ENCODE results near the gene VWA5B1. TPM values are rescaled to one million over a fixed set of nuclear protein-coding genes. Genes with fewer than 3 reads are reported as not detected.

Gene VWA5B1
- total RNA-seq, 2 donors from 2014 or later: 0.51 TPM; not detected in 1

- no peak overlapping the region for H3K4me3 ChIP-seq
- WGBS: 66% methylated on average over 15 of the region's 15 CpGs
- DNase-seq (ENCODE audit: low spot score): no peak
- H3K9me3 ChIP-seq: no peaks in the 10 kb centered on the region
- TF ChIP-seq, protein P1, sequence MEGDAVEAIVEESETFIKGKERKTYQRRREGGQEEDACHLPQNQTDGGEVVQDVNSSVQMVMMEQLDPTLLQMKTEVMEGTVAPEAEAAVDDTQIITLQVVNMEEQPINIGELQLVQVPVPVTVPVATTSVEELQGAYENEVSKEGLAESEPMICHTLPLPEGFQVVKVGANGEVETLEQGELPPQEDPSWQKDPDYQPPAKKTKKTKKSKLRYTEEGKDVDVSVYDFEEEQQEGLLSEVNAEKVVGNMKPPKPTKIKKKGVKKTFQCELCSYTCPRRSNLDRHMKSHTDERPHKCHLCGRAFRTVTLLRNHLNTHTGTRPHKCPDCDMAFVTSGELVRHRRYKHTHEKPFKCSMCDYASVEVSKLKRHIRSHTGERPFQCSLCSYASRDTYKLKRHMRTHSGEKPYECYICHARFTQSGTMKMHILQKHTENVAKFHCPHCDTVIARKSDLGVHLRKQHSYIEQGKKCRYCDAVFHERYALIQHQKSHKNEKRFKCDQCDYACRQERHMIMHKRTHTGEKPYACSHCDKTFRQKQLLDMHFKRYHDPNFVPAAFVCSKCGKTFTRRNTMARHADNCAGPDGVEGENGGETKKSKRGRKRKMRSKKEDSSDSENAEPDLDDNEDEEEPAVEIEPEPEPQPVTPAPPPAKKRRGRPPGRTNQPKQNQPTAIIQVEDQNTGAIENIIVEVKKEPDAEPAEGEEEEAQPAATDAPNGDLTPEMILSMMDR (IDR thresholded peaks at IDR 0.05): no peak
- TF ChIP-seq POLR2A (IDR thresholded peaks at IDR 0.05) (no peak), POLR2AphosphoS5 (IDR thresholded peaks at IDR 0.05) (no peak)
- peak overlapping the region in 1 of 2 donors; percentile 36 for H3K27ac ChIP-seq
- H3K4me1 ChIP-seq (replicated peaks): peaks cover 16% of the 10 kb centered on the region
- no peaks in the 10 kb centered on the region for H3K27me3 ChIP-seq (replicated peaks; ENCODE audit: insufficient read depth)
- no peaks in the 10 kb centered on the region for H3K36me3 ChIP-seq
- intact Hi-C loops (cut with DNase I): loop anchor here (5.0 to 10.0 kb wide), 2 partner anchors 123 to 145 kb away; no protein-coding TSS in a partner anchor
Observed at GRCh38 chr1:20359451-20360330, 69.0 kb downstream of the VWA5B1 start.

GRCh38 chr1:20361401-20361800 lies 70.7 kb downstream of the VWA5B1 start:
- H3K36me3 ChIP-seq: no peaks in the 10 kb centered on the region
- no peaks in the 10 kb centered on the region for H3K27me3 ChIP-seq (replicated peaks; ENCODE audit: insufficient read depth)
- H3K4me3 ChIP-seq: no peak overlapping the region
- WGBS: 76% methylated on average over 7 of the region's 7 CpGs
- H3K27ac ChIP-seq: no peak overlapping the region
- H3K9me3 ChIP-seq: no peaks in the 10 kb centered on the region
- no peak for DNase-seq (ENCODE audit: low spot score)
- H3K4me1 ChIP-seq (replicated peaks): peaks cover 15% of the 10 kb centered on the region
- intact Hi-C loops (cut with DNase I): loop anchor here (5.0 to 10.0 kb wide), 2 partner anchors 121 to 147 kb away; no protein-coding TSS in a partner anchor
- TF ChIP-seq, protein P1 (IDR thresholded peaks at IDR 0.05): no peak
- no peak for TF ChIP-seq POLR2A (IDR thresholded peaks at IDR 0.05)

DNA sequence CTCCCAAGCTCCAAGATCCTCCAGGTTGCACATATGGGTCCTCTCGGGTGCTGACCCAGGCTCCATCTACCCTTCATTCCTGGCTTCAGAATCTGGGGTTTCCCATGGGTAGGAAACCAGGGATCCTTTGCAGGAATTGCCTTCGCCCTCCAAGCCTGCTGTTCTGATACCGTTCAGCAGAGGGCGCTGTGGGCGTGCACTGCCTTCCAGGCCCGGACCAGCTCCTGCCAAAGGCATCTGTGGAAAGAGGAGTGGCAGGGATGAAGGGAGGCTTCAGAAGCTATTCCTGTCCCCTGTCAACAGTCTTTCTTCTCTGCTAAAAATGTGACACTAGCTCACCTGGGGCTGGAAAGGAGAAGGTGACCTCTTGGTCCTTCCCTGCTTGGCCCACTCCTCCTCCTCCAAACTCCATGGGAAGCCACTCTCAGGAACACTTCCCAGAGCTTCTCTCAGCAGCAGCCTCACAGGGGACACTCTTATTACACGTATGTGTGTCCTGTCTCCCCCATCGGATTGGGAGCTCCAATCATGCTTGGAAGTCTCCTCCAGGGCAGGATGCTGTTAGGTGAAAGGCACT lies 71.2 kb downstream of the VWA5B1 start:
- no peak for DNase-seq (ENCODE audit: low spot score)
- 15% methylated on average over 8 of the region's 8 CpGs for WGBS

GRCh38 chr1:20362856-20363255 lies 72.2 kb downstream of the VWA5B1 start:
- Histone ChIP-seq H3K9me3 (no peaks in the 10 kb centered on the region), H3K27me3 (replicated peaks; ENCODE audit: insufficient read depth) (no peaks in the 10 kb centered on the region), H3K4me3 (no peak overlapping the region), H3K4me1 (replicated peaks) (peaks cover 10% of the 10 kb centered on the region), H3K27ac (no peak overlapping the region), H3K36me3 (no peaks in the 10 kb centered on the region)
- DNase-seq (ENCODE audit: low spot score): no peak
- intact Hi-C loops (cut with DNase I): loop anchor here (5.0 to 10.0 kb wide), 2 partner anchors 119 to 148 kb away; no protein-coding TSS in a partner anchor
- 95% methylated on average over 2 of the region's 2 CpGs for WGBS
- TF ChIP-seq POLR2A (IDR thresholded peaks at IDR 0.05) (no peak), POLR2AphosphoS5 (IDR thresholded peaks at IDR 0.05) (no peak)
- TF ChIP-seq, protein P1 (IDR thresholded peaks at IDR 0.05): no peak

More for the DNA sequence above, 71.2 kb downstream of the VWA5B1 start:
- intact Hi-C loops (cut with DNase I): loop anchor here (5.0 to 10.0 kb wide), 2 partner anchors 120 to 147 kb away; no protein-coding TSS in a partner anchor
- H3K27me3 ChIP-seq (replicated peaks; ENCODE audit: insufficient read depth): no peaks in the 10 kb centered on the region
- no peak overlapping the region for H3K27ac ChIP-seq
- no peaks in the 10 kb centered on the region for H3K36me3 ChIP-seq
- peaks cover 13% of the 10 kb centered on the region for H3K4me1 ChIP-seq (replicated peaks)
- TF ChIP-seq, protein P1 (IDR thresholded peaks at IDR 0.05): peak; percentile 34 to 59 (median 55)
- TF ChIP-seq POLR2A (IDR thresholded peaks at IDR 0.05): no peak
- no peaks in the 10 kb centered on the region for H3K9me3 ChIP-seq
- no peak overlapping the region for H3K4me3 ChIP-seq

All from prostate gland (tissue), 2 donors.